OCI-M2 (cell line): ENCODE measurements around the gene IRF5.
"Not testable (repeated sequence)": the region's sequence is repeated elsewhere in the genome, so short reads cannot be mapped to it uniquely, and the experiment has no call there.

Source experiments
- DNase-seq: peaks from one replicate; lab custom pipeline; 2025; ENCODE audit not compliant: unreplicated experiment; lab: John Stamatoyannopoulos, UW

The IRF5 gene

GRCh38 chr7:128955981-128956380 lies 18.3 kb downstream of the IRF5 start:
- no peak for DNase-seq

- DNase-seq = no peak
Observed at GRCh38 chr7:128959296-128959695, 21.6 kb downstream of the IRF5 start.

GRCh38 chr7:128961030-128961659 lies 23.4 kb downstream of the IRF5 start:
- no peak for DNase-seq

GRCh38 chr7:128962899-128963298 lies 25.2 kb downstream of the IRF5 start:
- DNase-seq = no peak

GRCh38 chr7:128963327-128963757 lies 25.6 kb downstream of the IRF5 start:
- DNase-seq = no peak

- no peak for DNase-seq
Observed at GRCh38 chr7:128968624-128969023, 30.9 kb downstream of the IRF5 start.

- DNase-seq = no peak
Observed at GRCh38 chr7:128974241-128974934, 36.7 kb downstream of the IRF5 start.

- DNase-seq = no peak
Observed at GRCh38 chr7:128982105-128982504, 44.4 kb downstream of the IRF5 start.

- DNase-seq = no peak
Observed at GRCh38 chr7:128985660-128986059, 47.9 kb downstream of the IRF5 start.

GRCh38 chr7:128986609-128987008 lies 48.9 kb downstream of the IRF5 start:
- DNase-seq = no peak

- no peak for DNase-seq
Observed at GRCh38 chr7:128988372-128988771, 50.6 kb downstream of the IRF5 start.

GRCh38 chr7:128989961-128990360 lies 52.2 kb downstream of the IRF5 start:
- no peak for DNase-seq

GRCh38 chr7:128993419-128993818 lies 55.7 kb downstream of the IRF5 start:
- no peak for DNase-seq

GRCh38 chr7:128994560-128994959 lies 56.8 kb downstream of the IRF5 start:
- not testable (repeated sequence) for DNase-seq

- DNase-seq = no peak
Observed at GRCh38 chr7:128997181-128997580, 59.5 kb downstream of the IRF5 start.
